GM23338 (cell line): ENCODE measurements around the gene KRT83.

Experiments used
- CREB1 ChIP-seq: fragments of 250-450 bp; sonication (Bioruptor Pico); IDR thresholded peaks from 2 replicates; pipeline ENCODE4 v1.5.0; 2020; ENCODE audit warnings: low read depth, mild to moderate bottlenecking, moderate library complexity
- EZH2 ChIP-seq: fragments of 200-600 bp; sonication (generic); IDR thresholded peaks from one replicate; pipeline ENCODE4 v1.8.0; 2017; ENCODE audit warnings: antibody characterized with exemption, mild to moderate bottlenecking, low read depth; ENCODE audit not compliant: unreplicated experiment
- EZH2phosphoT487 ChIP-seq: fragments of 200-600 bp; sonication (generic); IDR thresholded peaks from one replicate; pipeline ENCODE4 v1.8.1; 2018; ENCODE audit warnings: antibody characterized with exemption; ENCODE audit not compliant: unreplicated experiment
- JUNB ChIP-seq: IDR thresholded peaks from one replicate; pipeline ENCODE4 v1.6.1; 2016; ENCODE audit warnings: antibody characterized with exemption; ENCODE audit not compliant: unreplicated experiment
- NANOG ChIP-seq: IDR thresholded peaks from 2 replicates; pipeline ENCODE4 v1.6.1; 2016; ENCODE audit warnings: antibody characterized with exemption, borderline replicate concordance
- POLR2AphosphoS5 ChIP-seq: IDR thresholded peaks from 2 replicates; pipeline ENCODE4 v1.6.1; 2016; ENCODE audit warnings: antibody characterized with exemption, low read depth
- ZNF331 ChIP-seq: fragments of 250-450 bp; sonication (Bioruptor Pico); IDR thresholded peaks from 2 replicates; pipeline ENCODE4 v1.5.0; 2020; ENCODE audit warnings: low read depth, mild to moderate bottlenecking, moderate library complexity
- TF ChIP-seq, protein P1 (sequence below), 2 experiments: fragments of 200-600 bp in 1 of 2; sonication (generic) in 1 of 2; conservative IDR thresholded peaks; 2 replicates each; pipeline versions ENCODE4 v1.5.1 to v1.6.1; 2016 to 2017; ENCODE audit warnings: antibody characterized with exemption in 2 of 2, low read depth in 2 of 2, mild to moderate bottlenecking in 2 of 2, moderate library complexity in 1 of 2
- TF ChIP-seq, protein P2 (sequence below): fragments of 250-450 bp; sonication (Bioruptor Pico); IDR thresholded peaks from 2 replicates; pipeline ENCODE4 v1.5.0; 2020; ENCODE audit warnings: mild to moderate bottlenecking, moderate library complexity
- TF ChIP-seq, protein P3 (sequence below): IDR thresholded peaks from one replicate; pipeline ENCODE4 v1.6.1; 2018; ENCODE audit warnings: antibody characterized with exemption; ENCODE audit not compliant: unreplicated experiment
- TF ChIP-seq, protein P4 (sequence below): IDR thresholded peaks from 2 replicates; pipeline ENCODE4 v1.6.1; 2016; ENCODE audit warnings: antibody characterized with exemption

DNA sequence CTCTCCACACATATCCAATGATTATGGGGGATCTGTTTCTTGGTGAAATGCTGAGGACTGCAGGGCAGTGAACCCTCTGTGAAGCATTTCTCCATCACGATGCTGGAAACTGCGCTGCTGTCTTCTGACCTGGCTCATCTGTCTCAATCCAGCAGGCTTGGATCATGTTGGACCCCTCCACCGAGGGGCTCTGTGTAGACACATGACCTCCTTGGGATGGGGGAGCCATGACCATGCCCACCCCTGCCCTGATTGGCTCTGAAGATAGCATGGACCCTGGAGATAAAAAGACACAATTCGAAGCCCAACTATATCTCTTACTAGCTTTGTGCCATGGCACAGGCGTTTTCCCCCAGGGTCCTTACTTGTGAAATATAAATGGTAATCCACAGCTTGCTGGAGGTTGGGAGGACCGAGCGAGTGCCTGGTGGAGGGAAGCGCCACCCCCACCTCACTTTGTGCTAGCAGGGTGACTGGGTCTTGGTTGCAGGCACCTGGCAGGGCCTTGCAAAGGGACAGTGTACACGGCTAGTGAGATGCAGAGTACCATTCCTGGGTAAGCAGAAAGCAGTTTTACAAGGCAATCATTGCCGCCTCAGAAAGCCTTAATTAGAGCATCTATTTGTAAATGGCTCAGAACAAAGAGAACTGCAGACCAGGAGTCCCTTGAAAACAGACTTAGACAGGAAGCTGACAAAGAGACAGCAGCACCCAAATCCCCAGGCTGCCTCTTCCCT lies 2.4 kb upstream of the KRT83 start:
- TF ChIP-seq, protein P1, sequence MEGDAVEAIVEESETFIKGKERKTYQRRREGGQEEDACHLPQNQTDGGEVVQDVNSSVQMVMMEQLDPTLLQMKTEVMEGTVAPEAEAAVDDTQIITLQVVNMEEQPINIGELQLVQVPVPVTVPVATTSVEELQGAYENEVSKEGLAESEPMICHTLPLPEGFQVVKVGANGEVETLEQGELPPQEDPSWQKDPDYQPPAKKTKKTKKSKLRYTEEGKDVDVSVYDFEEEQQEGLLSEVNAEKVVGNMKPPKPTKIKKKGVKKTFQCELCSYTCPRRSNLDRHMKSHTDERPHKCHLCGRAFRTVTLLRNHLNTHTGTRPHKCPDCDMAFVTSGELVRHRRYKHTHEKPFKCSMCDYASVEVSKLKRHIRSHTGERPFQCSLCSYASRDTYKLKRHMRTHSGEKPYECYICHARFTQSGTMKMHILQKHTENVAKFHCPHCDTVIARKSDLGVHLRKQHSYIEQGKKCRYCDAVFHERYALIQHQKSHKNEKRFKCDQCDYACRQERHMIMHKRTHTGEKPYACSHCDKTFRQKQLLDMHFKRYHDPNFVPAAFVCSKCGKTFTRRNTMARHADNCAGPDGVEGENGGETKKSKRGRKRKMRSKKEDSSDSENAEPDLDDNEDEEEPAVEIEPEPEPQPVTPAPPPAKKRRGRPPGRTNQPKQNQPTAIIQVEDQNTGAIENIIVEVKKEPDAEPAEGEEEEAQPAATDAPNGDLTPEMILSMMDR (conservative IDR thresholded peaks at IDR 0.05; ENCODE audit: low read depth in 2 of 2) = no peak
- TF ChIP-seq, protein P2, sequence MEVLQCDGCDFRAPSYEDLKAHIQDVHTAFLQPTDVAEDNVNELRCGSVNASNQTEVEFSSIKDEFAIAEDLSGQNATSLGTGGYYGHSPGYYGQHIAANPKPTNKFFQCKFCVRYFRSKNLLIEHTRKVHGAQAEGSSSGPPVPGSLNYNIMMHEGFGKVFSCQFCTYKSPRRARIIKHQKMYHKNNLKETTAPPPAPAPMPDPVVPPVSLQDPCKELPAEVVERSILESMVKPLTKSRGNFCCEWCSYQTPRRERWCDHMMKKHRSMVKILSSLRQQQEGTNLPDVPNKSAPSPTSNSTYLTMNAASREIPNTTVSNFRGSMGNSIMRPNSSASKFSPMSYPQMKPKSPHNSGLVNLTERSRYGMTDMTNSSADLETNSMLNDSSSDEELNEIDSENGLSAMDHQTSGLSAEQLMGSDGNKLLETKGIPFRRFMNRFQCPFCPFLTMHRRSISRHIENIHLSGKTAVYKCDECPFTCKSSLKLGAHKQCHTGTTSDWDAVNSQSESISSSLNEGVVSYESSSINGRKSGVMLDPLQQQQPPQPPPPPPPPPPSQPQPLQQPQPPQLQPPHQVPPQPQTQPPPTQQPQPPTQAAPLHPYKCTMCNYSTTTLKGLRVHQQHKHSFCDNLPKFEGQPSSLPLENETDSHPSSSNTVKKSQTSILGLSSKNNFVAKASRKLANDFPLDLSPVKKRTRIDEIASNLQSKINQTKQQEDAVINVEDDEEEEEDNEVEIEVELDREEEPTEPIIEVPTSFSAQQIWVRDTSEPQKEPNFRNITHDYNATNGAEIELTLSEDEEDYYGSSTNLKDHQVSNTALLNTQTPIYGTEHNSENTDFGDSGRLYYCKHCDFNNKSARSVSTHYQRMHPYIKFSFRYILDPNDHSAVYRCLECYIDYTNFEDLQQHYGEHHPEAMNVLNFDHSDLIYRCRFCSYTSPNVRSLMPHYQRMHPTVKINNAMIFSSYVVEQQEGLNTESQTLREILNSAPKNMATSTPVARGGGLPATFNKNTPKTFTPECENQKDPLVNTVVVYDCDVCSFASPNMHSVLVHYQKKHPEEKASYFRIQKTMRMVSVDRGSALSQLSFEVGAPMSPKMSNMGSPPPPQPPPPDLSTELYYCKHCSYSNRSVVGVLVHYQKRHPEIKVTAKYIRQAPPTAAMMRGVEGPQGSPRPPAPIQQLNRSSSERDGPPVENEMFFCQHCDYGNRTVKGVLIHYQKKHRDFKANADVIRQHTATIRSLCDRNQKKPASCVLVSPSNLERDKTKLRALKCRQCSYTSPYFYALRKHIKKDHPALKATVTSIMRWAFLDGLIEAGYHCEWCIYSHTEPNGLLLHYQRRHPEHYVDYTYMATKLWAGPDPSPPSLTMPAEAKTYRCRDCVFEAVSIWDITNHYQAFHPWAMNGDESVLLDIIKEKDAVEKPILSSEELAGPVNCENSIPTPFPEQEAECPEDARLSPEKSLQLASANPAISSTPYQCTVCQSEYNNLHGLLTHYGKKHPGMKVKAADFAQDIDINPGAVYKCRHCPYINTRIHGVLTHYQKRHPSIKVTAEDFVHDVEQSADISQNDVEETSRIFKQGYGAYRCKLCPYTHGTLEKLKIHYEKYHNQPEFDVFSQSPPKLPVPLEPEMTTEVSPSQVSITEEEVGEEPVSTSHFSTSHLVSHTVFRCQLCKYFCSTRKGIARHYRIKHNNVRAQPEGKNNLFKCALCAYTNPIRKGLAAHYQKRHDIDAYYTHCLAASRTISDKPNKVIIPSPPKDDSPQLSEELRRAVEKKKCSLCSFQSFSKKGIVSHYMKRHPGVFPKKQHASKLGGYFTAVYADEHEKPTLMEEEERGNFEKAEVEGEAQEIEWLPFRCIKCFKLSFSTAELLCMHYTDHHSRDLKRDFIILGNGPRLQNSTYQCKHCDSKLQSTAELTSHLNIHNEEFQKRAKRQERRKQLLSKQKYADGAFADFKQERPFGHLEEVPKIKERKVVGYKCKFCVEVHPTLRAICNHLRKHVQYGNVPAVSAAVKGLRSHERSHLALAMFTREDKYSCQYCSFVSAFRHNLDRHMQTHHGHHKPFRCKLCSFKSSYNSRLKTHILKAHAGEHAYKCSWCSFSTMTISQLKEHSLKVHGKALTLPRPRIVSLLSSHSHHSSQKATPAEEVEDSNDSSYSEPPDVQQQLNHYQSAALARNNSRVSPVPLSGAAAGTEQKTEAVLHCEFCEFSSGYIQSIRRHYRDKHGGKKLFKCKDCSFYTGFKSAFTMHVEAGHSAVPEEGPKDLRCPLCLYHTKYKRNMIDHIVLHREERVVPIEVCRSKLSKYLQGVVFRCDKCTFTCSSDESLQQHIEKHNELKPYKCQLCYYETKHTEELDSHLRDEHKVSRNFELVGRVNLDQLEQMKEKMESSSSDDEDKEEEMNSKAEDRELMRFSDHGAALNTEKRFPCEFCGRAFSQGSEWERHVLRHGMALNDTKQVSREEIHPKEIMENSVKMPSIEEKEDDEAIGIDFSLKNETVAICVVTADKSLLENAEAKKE (CRISPR knock-in tag) = no peak
- TF ChIP-seq CREB1 (no peak), POLR2AphosphoS5 (no peak), EZH2 (no peak), EZH2phosphoT487 (no peak), JUNB (no peak), ZNF331 (no peak), NANOG (no peak)
- TF ChIP-seq, protein P3, sequence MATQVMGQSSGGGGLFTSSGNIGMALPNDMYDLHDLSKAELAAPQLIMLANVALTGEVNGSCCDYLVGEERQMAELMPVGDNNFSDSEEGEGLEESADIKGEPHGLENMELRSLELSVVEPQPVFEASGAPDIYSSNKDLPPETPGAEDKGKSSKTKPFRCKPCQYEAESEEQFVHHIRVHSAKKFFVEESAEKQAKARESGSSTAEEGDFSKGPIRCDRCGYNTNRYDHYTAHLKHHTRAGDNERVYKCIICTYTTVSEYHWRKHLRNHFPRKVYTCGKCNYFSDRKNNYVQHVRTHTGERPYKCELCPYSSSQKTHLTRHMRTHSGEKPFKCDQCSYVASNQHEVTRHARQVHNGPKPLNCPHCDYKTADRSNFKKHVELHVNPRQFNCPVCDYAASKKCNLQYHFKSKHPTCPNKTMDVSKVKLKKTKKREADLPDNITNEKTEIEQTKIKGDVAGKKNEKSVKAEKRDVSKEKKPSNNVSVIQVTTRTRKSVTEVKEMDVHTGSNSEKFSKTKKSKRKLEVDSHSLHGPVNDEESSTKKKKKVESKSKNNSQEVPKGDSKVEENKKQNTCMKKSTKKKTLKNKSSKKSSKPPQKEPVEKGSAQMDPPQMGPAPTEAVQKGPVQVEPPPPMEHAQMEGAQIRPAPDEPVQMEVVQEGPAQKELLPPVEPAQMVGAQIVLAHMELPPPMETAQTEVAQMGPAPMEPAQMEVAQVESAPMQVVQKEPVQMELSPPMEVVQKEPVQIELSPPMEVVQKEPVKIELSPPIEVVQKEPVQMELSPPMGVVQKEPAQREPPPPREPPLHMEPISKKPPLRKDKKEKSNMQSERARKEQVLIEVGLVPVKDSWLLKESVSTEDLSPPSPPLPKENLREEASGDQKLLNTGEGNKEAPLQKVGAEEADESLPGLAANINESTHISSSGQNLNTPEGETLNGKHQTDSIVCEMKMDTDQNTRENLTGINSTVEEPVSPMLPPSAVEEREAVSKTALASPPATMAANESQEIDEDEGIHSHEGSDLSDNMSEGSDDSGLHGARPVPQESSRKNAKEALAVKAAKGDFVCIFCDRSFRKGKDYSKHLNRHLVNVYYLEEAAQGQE = no peak
- TF ChIP-seq, protein P4, sequence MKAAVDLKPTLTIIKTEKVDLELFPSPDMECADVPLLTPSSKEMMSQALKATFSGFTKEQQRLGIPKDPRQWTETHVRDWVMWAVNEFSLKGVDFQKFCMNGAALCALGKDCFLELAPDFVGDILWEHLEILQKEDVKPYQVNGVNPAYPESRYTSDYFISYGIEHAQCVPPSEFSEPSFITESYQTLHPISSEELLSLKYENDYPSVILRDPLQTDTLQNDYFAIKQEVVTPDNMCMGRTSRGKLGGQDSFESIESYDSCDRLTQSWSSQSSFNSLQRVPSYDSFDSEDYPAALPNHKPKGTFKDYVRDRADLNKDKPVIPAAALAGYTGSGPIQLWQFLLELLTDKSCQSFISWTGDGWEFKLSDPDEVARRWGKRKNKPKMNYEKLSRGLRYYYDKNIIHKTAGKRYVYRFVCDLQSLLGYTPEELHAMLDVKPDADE = no peak
